Measurements from ENCODE around the gene ZNF710. TPM values are rescaled to one million over a fixed set of nuclear protein-coding genes. Genes with fewer than 3 reads are reported as not detected.

ZNF710 gene
- total RNA-seq, 2 experiments from 2014 or later: 13.8 to 19.0 TPM

DNA sequence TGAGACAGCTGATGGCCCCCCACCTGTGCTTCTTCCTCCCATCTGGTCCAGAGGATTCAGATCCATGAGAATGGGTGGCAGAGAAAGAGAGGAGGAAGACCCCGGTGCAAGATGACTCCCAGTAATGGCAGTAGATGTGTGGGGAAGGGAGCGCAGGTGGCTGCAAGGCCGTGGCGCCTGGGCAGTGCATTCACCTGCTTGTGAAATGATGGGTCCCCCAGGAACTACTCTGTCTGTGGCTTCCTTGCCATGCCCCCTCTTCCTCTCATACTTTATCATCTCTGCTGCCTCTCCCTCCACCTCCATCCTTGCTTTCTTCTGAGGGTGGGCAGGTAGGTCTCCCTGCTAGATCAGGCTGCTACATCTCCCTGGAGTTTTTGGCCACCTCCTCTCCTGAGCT is 23.3 kb downstream of the ZNF710 start:
- Histone ChIP-seq H3K9me2 (ENCODE audit: insufficient read depth, low read length) (no peaks in the 10 kb centered on the region), H3K79me2 (ENCODE audit: insufficient read depth, low read depth, low read length) (no peaks in the 10 kb centered on the region), H3K4me3 (ENCODE audit: low read depth, low read length, poor library complexity, severe bottlenecking) (no peak overlapping the region), H3K9me3 (ENCODE audit: low read length) (no peaks in the 10 kb centered on the region), H3K27ac (ENCODE audit: low read depth, low read length, poor library complexity, severe bottlenecking) (no peak overlapping the region), H3K4me1 (ENCODE audit: insufficient read depth, low read length, poor library complexity, severe bottlenecking) (no peaks in the 10 kb centered on the region), H3K36me3 (ENCODE audit: insufficient read depth, low read length) (peaks cover 4% of the 10 kb centered on the region; the same call in 1 of the 2 replicates), H3K4me2 (ENCODE audit: low read length) (no peak overlapping the region), H4K20me1 (ENCODE audit: insufficient read depth, low read length) (peaks cover 1% of the 10 kb centered on the region), H2AFZ (ENCODE audit: low read length) (no peak overlapping the region)
- BruUV-seq (replicated peaks): no TSS peak
- ChIA-PET CTCF (ENCODE audit: unreplicated experiment) (no interaction called here), POLR2A (no interaction called here)
- TF ChIP-seq CTCF (conservative IDR thresholded peaks at IDR 0.05; ENCODE audit: low read length): no peak
- DNase-seq (ENCODE audit: low spot score): no peak
- intact Hi-C loops (cut with micrococcal nuclease; ENCODE audit: unreplicated experiment): no loop called here

DNA sequence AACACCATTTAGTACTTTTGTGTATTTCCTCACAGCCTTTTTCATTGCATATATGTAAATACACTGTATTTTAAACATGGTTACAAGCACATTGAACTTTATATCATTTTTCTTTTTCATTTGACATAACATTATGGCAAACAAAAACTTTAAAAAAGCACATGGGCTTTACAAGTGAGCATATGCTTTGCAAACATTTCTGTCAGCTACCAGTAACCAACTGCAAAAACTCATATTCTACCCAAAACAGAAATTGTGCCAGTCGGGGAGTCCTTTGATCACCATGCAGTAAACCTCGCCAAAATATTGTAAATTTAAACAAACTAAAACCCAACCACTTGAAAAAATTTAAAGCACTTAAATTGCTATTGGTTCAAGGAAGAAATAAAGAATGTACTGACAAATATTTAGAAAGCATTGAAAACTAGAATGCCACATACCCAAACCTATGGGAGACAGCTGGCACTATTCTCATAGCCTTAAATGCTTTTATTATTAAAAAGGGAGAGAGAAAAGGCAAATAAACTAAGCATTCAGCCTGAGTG is 24.4 kb downstream of the ZNF710 start:
- Histone ChIP-seq H3K4me2 (ENCODE audit: low read length) (no peak overlapping the region), H3K9me3 (ENCODE audit: low read length) (no peaks in the 10 kb centered on the region), H2AFZ (ENCODE audit: low read length) (no peak overlapping the region), H3K4me1 (ENCODE audit: insufficient read depth, low read length, poor library complexity, severe bottlenecking) (no peaks in the 10 kb centered on the region), H3K4me3 (ENCODE audit: low read depth, low read length, poor library complexity, severe bottlenecking) (no peak overlapping the region), H3K27ac (ENCODE audit: low read depth, low read length, poor library complexity, severe bottlenecking) (no peak overlapping the region), H3K36me3 (ENCODE audit: insufficient read depth, low read length) (peaks cover 4% of the 10 kb centered on the region; the same call in 1 of the 2 replicates), H3K79me2 (ENCODE audit: insufficient read depth, low read depth, low read length) (no peaks in the 10 kb centered on the region), H3K9me2 (ENCODE audit: insufficient read depth, low read length) (no peaks in the 10 kb centered on the region), H4K20me1 (ENCODE audit: insufficient read depth, low read length) (no peaks in the 10 kb centered on the region; the same call in 1 of the 2 replicates)
- POLR2A ChIA-PET: interaction anchor here (0.5 to 1.2 kb wide), 5 partner anchors 8 to 307 kb away, joined by 3 to 5 read pairs (median 3); no protein-coding TSS in a partner anchor
- intact Hi-C loops (cut with micrococcal nuclease; ENCODE audit: unreplicated experiment): no loop called here
- DNase-seq (ENCODE audit: low spot score): no peak
- BruUV-seq (replicated peaks): no TSS peak
- TF ChIP-seq EZH2phosphoT487 (IDR thresholded peaks at IDR 0.05; ENCODE audit: borderline replicate concordance, low read depth, low read length) (no peak), CTCF (conservative IDR thresholded peaks at IDR 0.05; ENCODE audit: low read length) (no peak)
- CTCF ChIA-PET (ENCODE audit: unreplicated experiment): no interaction called here

- BruUV-seq (replicated peaks): no TSS peak
- CTCF ChIA-PET (ENCODE audit: unreplicated experiment): no interaction called here
- H2AFZ ChIP-seq (ENCODE audit: low read length): no peak overlapping the region
- no peak for DNase-seq (ENCODE audit: low spot score)
- H4K20me1 ChIP-seq (ENCODE audit: insufficient read depth, low read length): no peaks in the 10 kb centered on the region; the same call in 1 of the 2 replicates
- no peaks in the 10 kb centered on the region for H3K79me2 ChIP-seq (ENCODE audit: insufficient read depth, low read depth, low read length)
- intact Hi-C loops (cut with micrococcal nuclease; ENCODE audit: unreplicated experiment): no loop called here
- POLR2A ChIA-PET: interaction anchor here (0.6 kb wide), 2 partner anchors 35 to 43 kb away, joined by 3 read pairs; no protein-coding TSS in a partner anchor
- H3K9me2 ChIP-seq (ENCODE audit: insufficient read depth, low read length): no peaks in the 10 kb centered on the region
- no peak overlapping the region for H3K27ac ChIP-seq (ENCODE audit: low read depth, low read length, poor library complexity, severe bottlenecking)
- H3K4me2 ChIP-seq (ENCODE audit: low read length): no peak overlapping the region
- TF ChIP-seq EZH2phosphoT487 (IDR thresholded peaks at IDR 0.05; ENCODE audit: borderline replicate concordance, low read depth, low read length): no peak
- no peak for TF ChIP-seq CTCF (conservative IDR thresholded peaks at IDR 0.05; ENCODE audit: low read length)
- peaks cover 4% of the 10 kb centered on the region; the same call in 1 of the 2 replicates for H3K36me3 ChIP-seq (ENCODE audit: insufficient read depth, low read length)
- H3K4me3 ChIP-seq (ENCODE audit: low read depth, low read length, poor library complexity, severe bottlenecking): no peak overlapping the region
- H3K4me1 ChIP-seq (ENCODE audit: insufficient read depth, low read length, poor library complexity, severe bottlenecking): peaks cover 16% of the 10 kb centered on the region
- H3K9me3 ChIP-seq (ENCODE audit: low read length): no peaks in the 10 kb centered on the region
Observed at GRCh38 chr15:90028376-90028944, 27.3 kb downstream of the ZNF710 start.

Measured in OCI-LY7 (cell line).